ENCODE measurements around the gene ITPR3.

Gene ITPR3

GRCh38 chr6:33620856-33621710, at the start of gene ITPR3:
ITPR3 (plus strand) TSS chr6:33621322; CDS start chr6:33621603, 281 bp downstream.
- DNase-seq: no peak
- intact Hi-C loops (cut with DNase I): no loop called here

- peak in 4 of 10 donors; percentile 17 to 74 (median 21) for DNase-seq
- intact Hi-C loops (cut with DNase I): loop anchor here (10.0 kb wide), 1 partner anchor 117 kb away; the partner anchor contains the start of gene ZBTB9
Measured at GRCh38 chr6:33571637-33572316, 49.3 kb upstream of the ITPR3 start.

- intact Hi-C loops (cut with DNase I): loop anchor here (10.0 kb wide), 1 partner anchor 120 kb away; the partner anchor contains the start of gene ZBTB9
- DNase-seq: peak in 2 of 10 donors; percentile 28 to 46
Measured at GRCh38 chr6:33575211-33575610, 45.9 kb upstream of the ITPR3 start.

- DNase-seq: peak in 1 of 10 donors; percentile 57
- intact Hi-C loops (cut with DNase I): loop anchor here (10.0 kb wide), 1 partner anchor 122 kb away; the partner anchor contains the start of gene ZBTB9
Measured at GRCh38 chr6:33576668-33577067, 44.5 kb upstream of the ITPR3 start.

GRCh38 chr6:33577106-33577535, 44.0 kb upstream of the ITPR3 start:
- DNase-seq: peak in 1 of 10 donors; percentile 74
- intact Hi-C loops (cut with DNase I): loop anchor here (10.0 kb wide), 1 partner anchor 122 kb away; the partner anchor contains the start of gene ZBTB9

GRCh38 chr6:33577718-33578117, 43.4 kb upstream of the ITPR3 start:
- intact Hi-C loops (cut with DNase I): loop anchor here (10.0 kb wide), 1 partner anchor 123 kb away; the partner anchor contains the start of gene ZBTB9
- peak in 1 of 10 donors; percentile 40 for DNase-seq

- no peak for DNase-seq
- intact Hi-C loops (cut with DNase I): loop anchor here (10.0 kb wide), 1 partner anchor 123 kb away; the partner anchor contains the start of gene ZBTB9
Measured at GRCh38 chr6:33578164-33578563, 43.0 kb upstream of the ITPR3 start.

- DNase-seq: no peak
- intact Hi-C loops (cut with DNase I): loop anchor here (10.0 kb wide), 1 partner anchor 124 kb away; the partner anchor contains the start of gene ZBTB9
Measured at GRCh38 chr6:33578588-33579011, 42.5 kb upstream of the ITPR3 start.

- DNase-seq: peak; percentile 82 to 99 (median 94)
- intact Hi-C loops (cut with DNase I): loop anchor here (10.0 kb wide), 2 partner anchors 125 to 185 kb away; partner anchors contain the start of gene ZBTB9
Measured at GRCh38 chr6:33579828-33580714, 41.1 kb upstream of the ITPR3 start, which contains the start of gene BAK1. BAK1 (minus strand) TSS chr6:33580276; CDS start chr6:33577604, 2,672 bp downstream.

GRCh38 chr6:33581186-33581585, 39.9 kb upstream of the ITPR3 start:
- intact Hi-C loops (cut with DNase I): loop anchor here (10.0 kb wide), 1 partner anchor 184 kb away; no protein-coding TSS in a partner anchor
- peak in 2 of 10 donors; percentile 47 to 55 for DNase-seq

- DNase-seq: peak in 1 of 10 donors; percentile 80
- intact Hi-C loops (cut with DNase I): loop anchor here (2.0 to 10.0 kb wide), 3 partner anchors 117 to 571 kb away; no protein-coding TSS in a partner anchor
Measured at GRCh38 chr6:33583591-33584155, 37.4 kb upstream of the ITPR3 start.

- peak in 1 of 10 donors; percentile 70 for DNase-seq
- intact Hi-C loops (cut with DNase I): loop anchor here (2.0 to 10.0 kb wide), 3 partner anchors 116 to 570 kb away; no protein-coding TSS in a partner anchor
Measured at GRCh38 chr6:33584700-33585402, 36.3 kb upstream of the ITPR3 start.

- intact Hi-C loops (cut with DNase I): loop anchor here (2.0 to 10.0 kb wide), 3 partner anchors 115 to 569 kb away; no protein-coding TSS in a partner anchor
- peak; percentile 57 to 96 (median 83) for DNase-seq
Measured at GRCh38 chr6:33585403-33586107, 35.6 kb upstream of the ITPR3 start.

GRCh38 chr6:33586108-33586640, 34.9 kb upstream of the ITPR3 start:
- intact Hi-C loops (cut with DNase I): loop anchor here (10.0 kb wide), 1 partner anchor 179 kb away; no protein-coding TSS in a partner anchor
- DNase-seq: peak in 1 of 10 donors; percentile 69

- intact Hi-C loops (cut with DNase I): loop anchor here (10.0 kb wide), 1 partner anchor 177 kb away; no protein-coding TSS in a partner anchor
- peak in 5 of 10 donors; percentile 31 to 91 (median 36) for DNase-seq
Measured at GRCh38 chr6:33587529-33587928, 33.6 kb upstream of the ITPR3 start.

GRCh38 chr6:33588894-33589293, 32.2 kb upstream of the ITPR3 start:
- intact Hi-C loops (cut with DNase I): loop anchor here (10.0 kb wide), 1 partner anchor 176 kb away; no protein-coding TSS in a partner anchor
- DNase-seq: no peak

GRCh38 chr6:33589392-33589730, 31.8 kb upstream of the ITPR3 start:
- DNase-seq: no peak
- intact Hi-C loops (cut with DNase I): loop anchor here (10.0 kb wide), 1 partner anchor 175 kb away; no protein-coding TSS in a partner anchor
